ENCODE data around the gene PTPRA.
A peak's percentile ranks its signal among the peaks of the same experiment; 100 is the strongest.

PTPRA gene

DNA sequence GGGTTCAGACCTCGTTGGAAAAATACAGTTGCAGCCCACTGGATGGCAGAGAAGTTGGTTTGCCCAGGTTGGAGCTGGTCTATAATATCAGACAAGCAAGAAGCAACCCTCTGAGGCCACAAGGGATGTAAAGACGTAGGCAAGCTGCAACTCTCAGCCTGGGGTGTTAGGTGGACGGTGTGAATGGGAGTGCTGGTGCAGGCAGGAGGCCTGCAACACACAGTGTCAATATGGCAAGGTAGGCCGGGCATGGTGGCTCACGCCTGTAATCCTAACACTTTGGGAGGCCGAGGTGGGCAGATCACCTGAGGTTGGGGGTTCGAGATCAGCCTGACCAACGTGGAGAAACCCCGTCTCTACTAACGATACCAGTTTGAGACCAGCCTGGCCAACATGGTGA, 22.2 kb upstream of the PTPRA start:
- no peak for DNase-seq

DNA sequence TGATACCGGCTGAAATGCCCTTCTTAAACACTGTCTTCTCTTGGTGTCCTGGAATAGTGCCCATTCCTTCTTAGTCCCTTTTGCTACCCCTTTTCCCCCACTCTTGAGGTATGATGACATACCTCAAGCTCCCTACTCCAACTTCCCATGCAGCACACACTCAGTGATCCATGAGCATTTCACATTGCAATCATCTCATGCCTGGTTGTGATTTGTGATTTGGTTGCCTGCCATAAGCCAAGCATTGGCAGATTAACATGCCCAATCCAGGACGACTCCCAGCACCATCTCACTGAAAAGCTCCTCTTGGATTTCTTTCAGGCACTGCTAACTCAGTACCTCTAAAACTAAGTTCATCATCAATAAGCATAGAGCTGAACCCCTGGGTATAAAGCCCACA, 14.7 kb upstream of the PTPRA start:
- DNase-seq: no peak

- no peak for DNase-seq
These were observed 13.8 kb upstream of the PTPRA start for GRCh38 chr20:2859330-2860121.

GRCh38 chr20:2864626-2865025, 8.7 kb upstream of the PTPRA start:
- no peak for DNase-seq

DNA sequence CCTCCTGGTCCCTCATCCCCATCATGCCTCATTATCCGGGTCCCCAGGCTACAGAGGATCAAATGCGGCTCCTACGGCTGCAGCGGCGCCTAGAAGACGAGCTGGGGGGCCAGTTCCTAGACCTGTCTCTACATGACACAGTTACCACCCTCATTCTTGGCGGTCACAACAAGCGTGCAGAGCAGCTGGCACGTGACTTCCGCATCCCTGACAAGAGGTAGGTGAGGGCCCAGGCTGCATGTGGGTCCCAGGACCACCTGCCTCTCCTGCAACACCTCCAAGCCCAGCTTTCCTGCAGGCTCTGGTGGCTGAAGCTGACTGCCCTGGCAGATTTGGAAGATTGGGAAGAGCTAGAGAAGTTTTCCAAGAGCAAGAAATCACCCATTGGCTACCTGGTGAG, 8.2 kb upstream of the PTPRA start:
- DNase-seq: no peak

DNA sequence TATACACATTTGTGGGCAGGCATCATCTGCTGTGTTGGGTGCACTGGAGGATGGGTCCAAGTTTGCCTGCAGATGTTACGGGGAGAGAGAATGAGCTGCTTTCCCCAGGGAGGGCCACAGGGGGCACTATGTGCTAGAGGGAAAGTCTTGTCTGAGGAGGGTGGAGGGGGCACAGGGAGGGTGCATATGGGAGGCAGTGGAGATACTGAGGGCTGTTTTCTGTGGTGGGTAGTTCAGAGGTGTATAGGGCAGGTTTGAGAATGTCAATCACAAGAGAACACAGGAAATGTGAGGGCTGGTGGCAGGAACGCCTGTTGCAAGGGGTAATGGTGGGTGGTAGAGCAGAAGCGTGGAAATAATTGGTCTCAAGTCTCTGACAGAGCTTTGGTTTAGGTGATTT, 7.7 kb upstream of the PTPRA start:
- DNase-seq: no peak

DNA sequence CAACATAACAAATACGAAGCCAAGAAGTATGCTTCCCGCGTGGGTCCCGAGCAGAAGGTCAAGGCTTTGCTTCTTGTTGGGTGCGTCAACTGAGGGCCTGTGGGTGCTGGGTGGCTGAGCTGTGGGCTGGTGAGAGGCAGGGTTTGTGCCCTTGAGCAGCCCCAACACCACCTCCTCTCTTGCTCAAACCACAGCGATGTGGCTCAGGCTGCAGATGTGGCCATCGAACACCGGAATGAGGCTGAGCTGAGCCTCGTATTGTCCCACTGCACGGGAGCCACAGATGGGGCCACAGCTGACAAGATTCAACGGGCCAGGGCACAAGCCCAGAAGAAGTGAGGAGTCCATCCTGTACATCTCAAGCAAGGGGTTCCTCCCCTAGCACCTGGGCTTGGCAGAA, 7.0 kb upstream of the PTPRA start:
- DNase-seq: no peak

- DNase-seq: no peak
These were observed 6.0 kb upstream of the PTPRA start for GRCh38 chr20:2867081-2867864.

GRCh38 chr20:2869381-2869780, 3.9 kb upstream of the PTPRA start:
- DNase-seq: no peak

DNA sequence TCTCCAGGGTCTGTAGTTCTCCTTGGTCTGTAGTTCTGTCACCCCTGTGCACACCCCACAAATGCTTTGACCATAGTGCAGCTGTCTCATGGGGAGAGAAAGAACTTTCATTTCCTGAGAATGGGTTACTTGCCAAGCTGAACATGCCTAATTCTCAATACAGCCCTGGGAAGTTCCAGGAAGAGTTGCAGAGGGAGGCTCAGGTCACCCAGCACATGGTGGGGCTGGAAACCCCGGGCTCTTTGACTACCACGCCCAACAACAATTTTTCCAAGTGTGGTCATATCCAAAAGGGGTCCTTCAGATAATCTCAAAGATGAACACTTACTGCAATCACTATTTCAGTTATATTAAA, 2.2 kb upstream of the PTPRA start:
- no peak for DNase-seq

GRCh38 chr20:2871661-2872458, 1.4 kb upstream of the PTPRA start:
- DNase-seq: no peak

GRCh38 chr20:2872459-2873009, 747 bp upstream of the PTPRA start:
- peak; percentile 49 to 82 for DNase-seq

DNA sequence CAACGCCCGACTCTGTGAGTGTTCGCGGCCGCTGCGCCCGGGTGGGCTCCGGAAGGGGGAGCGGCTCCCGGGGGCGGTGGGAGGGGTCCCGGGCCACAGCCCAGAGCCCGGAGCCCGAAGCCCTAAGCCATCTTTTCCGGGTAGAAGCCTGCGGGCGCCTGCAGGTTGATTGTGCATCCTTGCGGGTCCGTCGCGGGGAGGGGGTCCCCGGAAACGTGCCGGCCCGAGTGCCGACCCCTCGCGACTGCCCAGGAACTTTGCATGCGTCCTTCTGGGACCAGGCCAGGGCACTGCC, 413 bp downstream of the PTPRA start:
- peak; percentile 30 to 70 for DNase-seq

GRCh38 chr20:2874456-2874855, 1.2 kb downstream of the PTPRA start:
- DNase-seq: no peak

GRCh38 chr20:2875690-2876203, 2.5 kb downstream of the PTPRA start:
- no peak for DNase-seq

- no peak for DNase-seq
These were observed 5.2 kb downstream of the PTPRA start for GRCh38 chr20:2878515-2878914.

DNA sequence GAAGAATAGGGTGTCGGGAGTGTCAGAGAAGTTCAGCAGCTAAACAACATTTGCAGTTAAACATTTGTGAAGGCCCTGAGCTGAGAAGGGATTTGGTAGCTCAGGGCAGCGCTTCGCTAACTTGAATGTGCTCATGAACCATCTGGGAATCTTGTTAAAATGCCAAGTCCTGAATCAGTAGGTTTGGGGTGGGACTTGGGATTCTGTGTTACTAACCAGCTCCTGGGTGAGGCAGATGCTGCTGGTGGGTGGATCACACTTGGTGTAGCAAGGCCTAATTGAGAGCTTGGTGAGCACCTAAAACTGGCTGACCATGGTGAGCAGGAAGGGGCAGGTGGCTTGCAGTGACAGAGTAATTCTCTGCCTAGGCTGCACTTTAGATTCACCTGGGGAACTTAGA, 5.9 kb downstream of the PTPRA start:
- peak; percentile 63 to 87 for DNase-seq

DNA sequence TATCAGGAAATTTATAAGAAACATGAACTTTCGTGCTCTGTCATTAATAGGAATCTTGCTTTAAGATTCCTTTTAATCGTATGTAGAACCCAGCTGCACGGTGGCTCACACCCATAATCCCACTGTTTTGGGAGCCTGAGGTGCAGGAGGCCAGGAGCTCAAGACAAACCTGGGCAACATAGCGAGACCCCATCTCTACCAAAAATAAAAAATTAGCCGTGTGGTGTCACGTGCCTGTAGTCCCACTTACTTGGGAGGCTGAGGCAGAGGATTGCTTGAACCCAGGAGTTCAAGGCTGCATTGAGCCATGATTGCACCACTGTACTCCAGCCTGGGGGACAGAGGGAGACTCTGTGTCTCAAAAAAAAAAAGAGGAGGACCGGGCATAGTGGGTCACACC, 7.4 kb downstream of the PTPRA start:
- no peak for DNase-seq

GRCh38 chr20:2883726-2884637, 10.7 kb downstream of the PTPRA start:
- no peak for DNase-seq

GRCh38 chr20:2887715-2888114, 14.4 kb downstream of the PTPRA start:
- no peak for DNase-seq

DNA sequence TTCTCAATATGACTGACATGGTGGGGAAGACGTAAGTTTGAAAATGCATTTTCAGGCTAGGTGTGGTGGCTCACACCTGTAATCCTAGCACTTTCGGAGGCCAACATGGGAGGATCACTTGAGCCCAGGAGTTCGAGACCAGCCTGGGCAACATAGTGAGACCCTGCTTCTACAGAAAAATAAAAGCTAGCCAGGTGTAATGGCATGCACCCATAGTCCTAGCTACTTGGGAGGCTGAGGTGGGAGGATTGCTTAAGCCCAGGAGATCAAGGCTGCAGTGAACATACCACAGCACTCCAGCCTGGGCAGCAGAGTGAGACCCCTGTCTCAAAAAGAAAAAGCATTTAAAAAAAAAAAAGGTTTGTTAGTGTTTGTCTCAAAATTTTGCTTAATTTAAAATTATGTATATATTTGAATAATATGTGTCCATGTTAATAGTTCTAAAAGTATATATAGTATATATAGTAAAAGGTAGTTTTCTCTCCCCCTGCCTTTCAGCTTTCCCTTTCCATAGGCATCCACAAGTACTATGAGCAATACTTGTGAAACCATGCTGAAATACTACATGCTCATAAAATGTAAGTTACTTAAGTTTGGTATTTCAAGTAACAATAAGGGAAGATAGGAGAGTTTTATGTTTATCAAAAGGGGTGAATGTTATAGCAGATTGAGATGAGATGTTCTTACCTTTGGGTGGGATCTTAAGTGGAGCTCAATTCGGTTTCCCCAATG, 15.1 kb downstream of the PTPRA start:
- DNase-seq: no peak

- DNase-seq: no peak
These were observed 15.9 kb downstream of the PTPRA start for GRCh38 chr20:2889209-2889608.

Data from NCI-H524 (cell line).